ENCODE results near the gene GOT1.

Gene GOT1

GRCh38 chr10:99425204-99425603, 5.2 kb downstream of the GOT1 start:
- Mint-ChIP-seq H3K36me3 (ENCODE audit: low read depth) (peaks cover 4% of the 10 kb centered on the region), H3K4me3 (no peak overlapping the region), H3K4me1 (ENCODE audit: low read depth) (peaks cover 15% of the 10 kb centered on the region), H3K27me3 (ENCODE audit: low read depth) (no peaks in the 10 kb centered on the region), H3K27ac (no peak overlapping the region), H3K9me3 (no peaks in the 10 kb centered on the region)

DNA sequence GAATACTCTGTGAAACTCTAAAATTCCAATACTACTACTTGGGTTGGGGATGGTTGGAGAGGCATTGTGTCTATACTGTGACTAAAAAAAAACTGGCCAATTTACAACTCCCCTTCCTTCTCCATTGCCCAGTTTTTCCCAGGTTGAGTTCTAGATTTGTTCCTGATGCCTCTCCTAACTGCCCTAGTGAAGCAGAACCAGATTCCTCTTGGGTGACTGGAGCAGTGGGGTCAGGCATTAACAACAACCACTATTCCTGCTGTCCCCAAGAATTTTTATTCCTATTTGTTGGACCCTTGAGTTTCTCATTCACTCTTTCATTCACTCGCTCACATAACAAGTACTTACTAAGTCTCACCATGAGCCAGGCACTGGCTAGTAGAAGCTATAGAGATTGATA, 5.8 kb downstream of the GOT1 start:
- H3K9me3 Mint-ChIP-seq = no peaks in the 10 kb centered on the region
- no peak overlapping the region for H3K4me3 Mint-ChIP-seq
- H3K27me3 Mint-ChIP-seq (ENCODE audit: low read depth) = no peaks in the 10 kb centered on the region
- no peak overlapping the region for H3K27ac Mint-ChIP-seq
- peaks cover 12% of the 10 kb centered on the region for H3K4me1 Mint-ChIP-seq (ENCODE audit: low read depth)
- H3K36me3 Mint-ChIP-seq (ENCODE audit: low read depth) = peaks cover 6% of the 10 kb centered on the region

DNA sequence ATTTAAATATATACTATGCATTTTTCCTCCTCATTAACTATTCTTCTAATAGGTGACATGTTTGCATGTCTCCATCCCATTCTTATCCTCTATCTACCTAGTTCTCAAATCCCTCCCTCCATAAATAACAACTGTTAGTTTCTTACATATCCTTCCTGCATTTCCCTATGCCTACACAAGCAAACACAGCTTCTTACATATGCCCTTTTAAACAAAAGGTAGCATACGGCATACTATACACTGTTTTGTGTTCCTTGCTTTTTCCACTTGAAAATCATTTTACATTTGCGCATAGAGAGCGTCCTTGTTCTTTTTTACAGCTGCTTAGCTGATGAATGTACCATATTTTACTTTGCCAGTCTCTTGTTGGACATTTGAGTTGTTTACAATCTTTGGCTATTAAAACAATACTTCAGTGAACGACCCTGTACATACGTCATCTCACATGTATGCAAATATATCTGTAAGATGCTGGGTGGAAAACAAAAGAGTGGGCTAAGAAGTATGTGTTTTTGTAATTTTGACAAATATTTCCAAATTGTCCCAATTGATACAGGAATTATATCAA, 7.8 kb downstream of the GOT1 start:
- no peak overlapping the region for H3K27ac Mint-ChIP-seq
- no peaks in the 10 kb centered on the region for H3K9me3 Mint-ChIP-seq
- peaks cover 19% of the 10 kb centered on the region for H3K36me3 Mint-ChIP-seq (ENCODE audit: low read depth)
- H3K27me3 Mint-ChIP-seq (ENCODE audit: low read depth) = no peaks in the 10 kb centered on the region
- peaks cover 3% of the 10 kb centered on the region for H3K4me1 Mint-ChIP-seq (ENCODE audit: low read depth)
- H3K4me3 Mint-ChIP-seq = no peak overlapping the region

DNA sequence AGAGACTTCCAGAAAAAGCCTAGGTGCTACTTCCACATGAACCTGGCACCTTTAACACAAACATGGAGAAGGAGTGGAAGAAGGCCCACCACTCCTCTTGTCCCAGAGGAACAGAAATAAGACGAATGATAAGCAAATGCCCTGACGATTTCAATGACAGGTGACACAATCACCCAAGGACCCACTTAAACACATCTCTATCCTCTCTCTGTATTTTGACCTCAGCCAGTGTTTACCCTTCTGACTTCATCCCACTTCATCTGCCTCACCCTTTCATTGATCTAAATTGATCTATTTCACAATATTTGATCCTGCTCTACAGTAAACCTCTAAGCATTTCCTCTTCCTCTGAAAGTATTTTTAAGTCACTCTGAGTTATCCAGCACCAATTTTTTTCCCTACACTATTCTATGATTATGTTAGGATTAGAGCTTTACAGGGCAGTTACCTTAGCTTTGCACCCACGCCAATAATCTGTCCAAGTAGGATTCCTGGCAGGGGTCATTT, 9.1 kb downstream of the GOT1 start:
- no peak overlapping the region for H3K27ac Mint-ChIP-seq
- H3K4me1 Mint-ChIP-seq (ENCODE audit: low read depth) = peaks cover 3% of the 10 kb centered on the region
- H3K4me3 Mint-ChIP-seq = no peak overlapping the region
- H3K9me3 Mint-ChIP-seq = no peaks in the 10 kb centered on the region
- H3K27me3 Mint-ChIP-seq (ENCODE audit: low read depth) = no peaks in the 10 kb centered on the region
- peaks cover 23% of the 10 kb centered on the region for H3K36me3 Mint-ChIP-seq (ENCODE audit: low read depth)

DNA sequence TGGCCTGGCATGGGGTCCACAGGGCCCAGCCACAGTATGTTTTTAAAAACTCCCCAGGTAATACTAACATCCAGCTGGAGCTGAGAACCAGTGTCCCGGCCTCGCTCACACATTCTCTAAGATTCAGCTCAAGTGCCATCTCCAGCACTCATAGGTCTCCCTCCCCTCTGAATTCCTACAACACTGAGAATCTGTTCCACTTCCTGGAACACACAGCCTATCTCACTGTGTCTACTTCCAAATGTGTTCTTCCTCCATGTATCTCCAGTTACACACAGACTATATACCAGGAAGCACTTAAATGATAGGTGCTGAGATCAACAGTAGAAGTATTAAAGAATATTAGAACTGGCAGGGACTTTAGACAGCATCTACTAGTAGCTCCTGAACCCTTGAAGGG, 10.7 kb downstream of the GOT1 start:
- H3K27me3 Mint-ChIP-seq (ENCODE audit: low read depth) = no peaks in the 10 kb centered on the region
- H3K4me1 Mint-ChIP-seq (ENCODE audit: low read depth) = peaks cover 3% of the 10 kb centered on the region
- H3K36me3 Mint-ChIP-seq (ENCODE audit: low read depth) = peaks cover 24% of the 10 kb centered on the region
- H3K27ac Mint-ChIP-seq = no peak overlapping the region
- no peaks in the 10 kb centered on the region for H3K9me3 Mint-ChIP-seq
- H3K4me3 Mint-ChIP-seq = no peak overlapping the region

- H3K27me3 Mint-ChIP-seq (ENCODE audit: low read depth) = no peaks in the 10 kb centered on the region
- H3K4me1 Mint-ChIP-seq (ENCODE audit: low read depth) = peaks cover 3% of the 10 kb centered on the region
- no peaks in the 10 kb centered on the region for H3K9me3 Mint-ChIP-seq
- peaks cover 24% of the 10 kb centered on the region for H3K36me3 Mint-ChIP-seq (ENCODE audit: low read depth)
- H3K4me3 Mint-ChIP-seq = no peak overlapping the region
- H3K27ac Mint-ChIP-seq = no peak overlapping the region
Observed at GRCh38 chr10:99418910-99419624, 11.4 kb downstream of the GOT1 start.

DNA sequence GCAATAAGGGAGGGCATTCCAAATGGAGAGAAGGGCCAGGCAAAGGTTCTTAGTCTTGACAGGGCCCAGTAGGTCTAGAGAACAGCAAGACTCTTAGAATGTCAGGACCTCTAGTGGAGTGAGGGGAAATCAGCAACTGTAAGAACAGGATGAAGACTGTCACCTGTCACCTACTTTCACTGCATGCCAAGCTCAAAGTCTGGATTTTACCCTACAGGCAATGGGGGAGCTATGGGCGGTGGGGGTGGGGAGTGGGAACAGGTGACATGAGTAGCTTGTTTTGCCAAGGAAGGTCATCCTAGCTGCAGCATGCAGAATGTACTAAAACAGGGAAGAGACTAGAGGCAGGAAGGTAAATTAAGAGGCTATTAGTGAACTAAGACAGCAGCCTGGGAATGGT, 18.3 kb downstream of the GOT1 start:
- H3K36me3 Mint-ChIP-seq (ENCODE audit: low read depth) = peaks cover 9% of the 10 kb centered on the region

DNA sequence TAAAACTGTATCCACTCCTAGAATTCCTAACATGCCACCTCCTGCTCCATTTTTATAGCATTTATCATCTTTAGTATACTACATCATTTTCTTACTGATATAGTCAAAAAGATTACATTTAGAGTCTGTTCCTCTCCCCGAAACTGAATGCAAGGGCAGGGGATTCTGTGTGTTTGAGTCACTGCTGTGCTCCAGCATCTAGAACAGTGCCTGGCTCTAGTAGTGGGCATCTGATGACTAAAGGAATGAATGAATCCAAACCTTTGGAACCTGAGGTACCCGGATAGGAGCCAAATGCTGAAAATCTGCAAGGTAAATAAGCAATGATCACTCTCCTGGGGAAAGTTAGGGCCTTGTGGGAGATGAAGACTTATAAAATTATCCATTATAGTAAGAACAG, 18.9 kb downstream of the GOT1 start:
- H3K9me3 Mint-ChIP-seq = no peaks in the 10 kb centered on the region
- peaks cover 12% of the 10 kb centered on the region for H3K36me3 Mint-ChIP-seq (ENCODE audit: low read depth)
- H3K27me3 Mint-ChIP-seq (ENCODE audit: low read depth) = no peaks in the 10 kb centered on the region
- no peaks in the 10 kb centered on the region for H3K4me1 Mint-ChIP-seq (ENCODE audit: low read depth)
- no peak overlapping the region for H3K4me3 Mint-ChIP-seq
- no peak overlapping the region for H3K27ac Mint-ChIP-seq

More for the DNA sequence above, 18.3 kb downstream of the GOT1 start:
- no peaks in the 10 kb centered on the region for H3K4me1 Mint-ChIP-seq (ENCODE audit: low read depth)
- no peak overlapping the region for H3K4me3 Mint-ChIP-seq
- no peaks in the 10 kb centered on the region for H3K27me3 Mint-ChIP-seq (ENCODE audit: low read depth)
- H3K9me3 Mint-ChIP-seq = no peaks in the 10 kb centered on the region
- H3K27ac Mint-ChIP-seq = no peak overlapping the region

- no peaks in the 10 kb centered on the region for H3K27me3 Mint-ChIP-seq (ENCODE audit: low read depth)
- no peaks in the 10 kb centered on the region for H3K9me3 Mint-ChIP-seq
- peaks cover 9% of the 10 kb centered on the region for H3K36me3 Mint-ChIP-seq (ENCODE audit: low read depth)
- no peaks in the 10 kb centered on the region for H3K4me1 Mint-ChIP-seq (ENCODE audit: low read depth)
- H3K27ac Mint-ChIP-seq = no peak overlapping the region
- H3K4me3 Mint-ChIP-seq = no peak overlapping the region
Observed at GRCh38 chr10:99410876-99411275, 19.5 kb downstream of the GOT1 start.

DNA sequence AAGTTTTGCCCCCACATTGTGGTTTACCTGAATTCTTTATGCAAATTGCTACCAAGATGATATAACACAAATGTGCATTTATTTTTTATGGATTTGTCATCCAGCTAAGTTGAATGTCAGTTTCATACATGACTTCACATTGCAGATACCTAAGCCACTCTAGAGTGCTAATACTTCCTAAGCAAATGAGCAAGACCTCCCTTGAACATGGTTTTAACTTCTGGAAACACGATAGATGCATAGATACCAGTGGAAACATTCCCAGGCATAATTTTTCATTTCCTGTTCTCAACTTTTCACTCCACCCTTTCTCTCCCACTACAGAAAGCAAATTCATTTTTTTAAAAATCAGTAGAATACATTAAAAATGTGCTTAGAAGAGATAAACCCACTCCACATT, 20.3 kb downstream of the GOT1 start:
- no peak overlapping the region for H3K4me3 Mint-ChIP-seq
- H3K4me1 Mint-ChIP-seq (ENCODE audit: low read depth) = no peaks in the 10 kb centered on the region
- H3K36me3 Mint-ChIP-seq (ENCODE audit: low read depth) = peaks cover 11% of the 10 kb centered on the region
- H3K27ac Mint-ChIP-seq = no peak overlapping the region
- H3K27me3 Mint-ChIP-seq (ENCODE audit: low read depth) = no peaks in the 10 kb centered on the region
- H3K9me3 Mint-ChIP-seq = no peaks in the 10 kb centered on the region

- no peak overlapping the region for H3K27ac Mint-ChIP-seq
- no peaks in the 10 kb centered on the region for H3K27me3 Mint-ChIP-seq (ENCODE audit: low read depth)
- no peaks in the 10 kb centered on the region for H3K4me1 Mint-ChIP-seq (ENCODE audit: low read depth)
- H3K4me3 Mint-ChIP-seq = no peak overlapping the region
- H3K36me3 Mint-ChIP-seq (ENCODE audit: low read depth) = peaks cover 16% of the 10 kb centered on the region
- H3K9me3 Mint-ChIP-seq = no peaks in the 10 kb centered on the region
Observed at GRCh38 chr10:99406149-99406548, 24.3 kb downstream of the GOT1 start.

- H3K4me3 Mint-ChIP-seq = no peak overlapping the region
- no peaks in the 10 kb centered on the region for H3K9me3 Mint-ChIP-seq
- no peaks in the 10 kb centered on the region for H3K4me1 Mint-ChIP-seq (ENCODE audit: low read depth)
- H3K27me3 Mint-ChIP-seq (ENCODE audit: low read depth) = no peaks in the 10 kb centered on the region
- peaks cover 14% of the 10 kb centered on the region for H3K36me3 Mint-ChIP-seq (ENCODE audit: low read depth)
- H3K27ac Mint-ChIP-seq = no peak overlapping the region
Observed at GRCh38 chr10:99403674-99404073, 26.8 kb downstream of the GOT1 start.

- Mint-ChIP-seq H3K27ac (no peak overlapping the region), H3K4me3 (no peak overlapping the region), H3K9me3 (no peaks in the 10 kb centered on the region), H3K36me3 (ENCODE audit: low read depth) (peaks cover 8% of the 10 kb centered on the region), H3K4me1 (ENCODE audit: low read depth) (peaks cover 4% of the 10 kb centered on the region), H3K27me3 (ENCODE audit: low read depth) (no peaks in the 10 kb centered on the region)
Observed at GRCh38 chr10:99399664-99400063, 30.8 kb downstream of the GOT1 start.

DNA sequence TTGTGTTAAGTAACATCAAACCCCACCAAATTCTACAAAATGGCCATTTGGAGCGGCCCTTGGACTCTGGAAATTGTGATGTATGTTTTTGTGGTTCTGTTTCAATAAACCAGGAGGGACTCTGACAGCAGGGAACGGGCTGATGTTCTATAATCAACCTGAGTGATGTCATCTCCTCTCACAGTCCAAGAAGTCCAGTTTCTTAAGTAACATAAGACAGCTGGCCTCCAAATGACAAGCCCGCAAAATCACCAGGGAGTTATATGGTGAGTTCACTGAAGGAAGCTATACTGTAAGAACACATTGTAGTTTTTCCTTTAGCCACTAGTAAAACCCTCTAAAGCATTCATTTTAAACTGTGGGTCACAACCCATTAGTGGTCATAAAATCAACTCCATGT, 34.0 kb downstream of the GOT1 start:
- Mint-ChIP-seq H3K27ac (no peak overlapping the region), H3K4me1 (ENCODE audit: low read depth) (peaks cover 6% of the 10 kb centered on the region), H3K9me3 (no peaks in the 10 kb centered on the region), H3K27me3 (ENCODE audit: low read depth) (peaks cover 2% of the 10 kb centered on the region), H3K36me3 (ENCODE audit: low read depth) (peaks cover 5% of the 10 kb centered on the region), H3K4me3 (no peak overlapping the region)

DNA sequence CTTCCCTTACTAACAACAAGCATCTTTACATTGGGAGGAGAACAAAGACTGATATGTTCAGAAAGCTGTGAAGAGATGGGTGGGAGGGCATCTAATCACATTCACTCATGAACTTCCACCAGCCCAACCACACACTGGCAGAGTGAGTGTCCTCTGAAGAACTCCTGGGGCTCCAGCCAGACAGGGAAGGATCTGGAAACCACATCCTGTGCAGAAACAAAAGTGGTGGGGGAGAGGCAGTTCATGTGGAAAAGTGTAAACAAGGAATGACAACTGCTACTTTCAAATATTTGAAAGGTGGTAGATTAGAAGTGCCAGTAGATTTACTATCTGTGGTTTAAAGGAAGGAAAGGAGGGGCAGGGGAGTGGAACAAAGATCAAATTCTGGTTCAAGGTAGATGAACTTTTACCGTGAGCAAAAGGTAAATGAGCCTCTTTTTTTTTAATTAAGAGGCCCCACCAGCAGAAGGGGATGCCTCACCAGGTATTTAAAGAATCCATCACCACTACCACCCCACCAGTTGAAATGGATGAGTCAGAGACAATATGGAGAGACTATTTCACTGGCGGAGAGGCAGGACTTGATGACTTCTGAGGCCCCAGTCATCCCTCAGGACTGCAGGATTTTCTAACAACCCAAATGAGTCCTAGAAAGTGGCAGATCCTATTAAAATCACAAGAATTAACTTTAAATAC, 34.5 kb downstream of the GOT1 start:
- peaks cover 6% of the 10 kb centered on the region for H3K4me1 Mint-ChIP-seq (ENCODE audit: low read depth)
- H3K27ac Mint-ChIP-seq = no peak overlapping the region
- H3K36me3 Mint-ChIP-seq (ENCODE audit: low read depth) = peaks cover 5% of the 10 kb centered on the region
- peaks cover 4% of the 10 kb centered on the region for H3K27me3 Mint-ChIP-seq (ENCODE audit: low read depth)
- H3K4me3 Mint-ChIP-seq = no peak overlapping the region
- H3K9me3 Mint-ChIP-seq = no peaks in the 10 kb centered on the region

All from T-helper 1 cell treated with Interleukin-12 subunit alpha and Interleukin-12 subunit beta and Interleukin-4 antibody, amounts not matched to agents 30 μg/mL and 1 μg/mL, for 36 hours (primary cell).